HEK293 (cell line): ENCODE data around the gene DERL2.

Experiments
- BCL11B ChIP-seq: fragments of 450-650 bp; formaldehyde crosslinking; IDR thresholded peaks from 2 replicates; pipeline ENCODE4 v1.5.1; 2016; ENCODE audit warnings: low read depth, missing biosample characterization, missing genetic modification characterization
- KLF9 ChIP-seq: fragments of 450-650 bp; formaldehyde crosslinking; IDR thresholded peaks from 2 replicates; pipeline ENCODE4 v1.5.1; 2016; ENCODE audit warnings: missing biosample characterization, missing genetic modification characterization, low read depth
- REPIN1 ChIP-seq: fragments of 450-650 bp; formaldehyde crosslinking; IDR thresholded peaks from 2 replicates; pipeline ENCODE4 v1.5.1; 2017; ENCODE audit warnings: missing biosample characterization, missing genetic modification characterization, low read depth
- SCRT2 ChIP-seq: fragments of 450-650 bp; formaldehyde crosslinking; IDR thresholded peaks from 2 replicates; pipeline ENCODE4 v1.5.1; 2016; ENCODE audit warnings: missing biosample characterization, missing genetic modification characterization
- SP3 ChIP-seq: fragments of 450-650 bp; formaldehyde crosslinking; IDR thresholded peaks from 2 replicates; pipeline ENCODE4 v1.5.1; 2016; ENCODE audit warnings: missing biosample characterization, missing genetic modification characterization
- YY1 ChIP-seq: fragments of 450-650 bp; formaldehyde crosslinking; IDR thresholded peaks from 2 replicates; pipeline ENCODE4 v1.5.1; 2018; ENCODE audit warnings: missing biosample characterization, missing genetic modification characterization
- ZFP41 ChIP-seq: fragments of 450-650 bp; formaldehyde crosslinking; IDR thresholded peaks from 2 replicates; pipeline ENCODE4 v1.5.1; 2016; ENCODE audit warnings: missing biosample characterization, missing genetic modification characterization, borderline replicate concordance
- ZNF133 ChIP-seq: fragments of 450-650 bp; formaldehyde crosslinking; IDR thresholded peaks from 2 replicates; pipeline ENCODE4 v1.5.1; 2016; ENCODE audit warnings: missing biosample characterization, missing genetic modification characterization
- ZNF239 ChIP-seq: fragments of 450-650 bp; formaldehyde crosslinking; IDR thresholded peaks from 2 replicates; pipeline ENCODE4 v1.5.1; 2016; ENCODE audit warnings: missing biosample characterization, missing genetic modification characterization
- ZNF248 ChIP-seq: fragments of 450-650 bp; formaldehyde crosslinking; IDR thresholded peaks from 2 replicates; pipeline ENCODE4 v1.5.1; 2017; ENCODE audit warnings: missing biosample characterization, missing genetic modification characterization
- ZNF274 ChIP-seq, 2 experiments: fragments of 200-500 bp in 1 of 2; fragments of 450-650 bp in 1 of 2; sonication (Bioruptor generic) in 1 of 2; formaldehyde crosslinking in 1 of 2; IDR thresholded peaks; 2 replicates each; pipeline versions ENCODE4 v1.5.1 to v1.6.1; 2014 to 2016; ENCODE audit warnings: borderline replicate concordance in 1 of 2, inconsistent platforms in 1 of 2, low read length in 1 of 2, missing biosample characterization in 1 of 2, missing genetic modification characterization in 1 of 2
- ZNF302 ChIP-seq: fragments of 450-650 bp; formaldehyde crosslinking; IDR thresholded peaks from 2 replicates; pipeline ENCODE4 v1.5.1; 2016; ENCODE audit warnings: missing biosample characterization, missing genetic modification characterization, low read depth
- ZNF311 ChIP-seq: fragments of 450-650 bp; formaldehyde crosslinking; IDR thresholded peaks from 2 replicates; pipeline ENCODE4 v1.5.1; 2017; ENCODE audit warnings: missing biosample characterization, missing genetic modification characterization, borderline replicate concordance
- ZNF394 ChIP-seq: fragments of 450-650 bp; formaldehyde crosslinking; IDR thresholded peaks from 2 replicates; pipeline ENCODE4 v1.5.1; 2016; ENCODE audit warnings: missing biosample characterization, missing genetic modification characterization, mild to moderate bottlenecking, moderate library complexity, borderline replicate concordance
- ZNF473 ChIP-seq: fragments of 450-650 bp; formaldehyde crosslinking; IDR thresholded peaks from 2 replicates; pipeline ENCODE4 v1.5.1; 2017; ENCODE audit warnings: missing biosample characterization, missing genetic modification characterization
- ZNF664 ChIP-seq: fragments of 450-650 bp; formaldehyde crosslinking; IDR thresholded peaks from 2 replicates; pipeline ENCODE4 v1.5.1; 2016; ENCODE audit warnings: missing biosample characterization, missing genetic modification characterization
- ZNF791 ChIP-seq: fragments of 450-650 bp; formaldehyde crosslinking; IDR thresholded peaks from 2 replicates; pipeline ENCODE4 v1.5.1; 2016; ENCODE audit warnings: missing biosample characterization, missing genetic modification characterization
- ZSCAN23 ChIP-seq: fragments of 450-650 bp; formaldehyde crosslinking; IDR thresholded peaks from 2 replicates; pipeline ENCODE4 v1.5.1; 2016; ENCODE audit warnings: missing biosample characterization, missing genetic modification characterization
- ZXDB ChIP-seq: fragments of 450-650 bp; formaldehyde crosslinking; IDR thresholded peaks from 2 replicates; pipeline ENCODE4 v1.5.1; 2016; ENCODE audit warnings: missing biosample characterization, missing genetic modification characterization
- TF ChIP-seq, protein P1 (sequence below): fragments of 450-650 bp; formaldehyde crosslinking; IDR thresholded peaks from 2 replicates; pipeline ENCODE4; 2016; ENCODE audit warnings: missing biosample characterization, missing genetic modification characterization
- TF ChIP-seq, protein P2 (sequence below): fragments of 450-650 bp; formaldehyde crosslinking; IDR thresholded peaks from 2 replicates; pipeline ENCODE4 v1.5.1; 2016; ENCODE audit warnings: missing biosample characterization, missing genetic modification characterization
- TF ChIP-seq, protein P3 (sequence below): fragments of 450-650 bp; IDR thresholded peaks from 2 replicates; pipeline ENCODE4 v1.5.1; 2018; ENCODE audit warnings: missing biosample characterization, mild to moderate bottlenecking, missing genetic modification characterization
- TF ChIP-seq, protein P4 (sequence below): fragments of 450-650 bp; formaldehyde crosslinking; IDR thresholded peaks from 2 replicates; pipeline ENCODE4 v1.5.1; 2016; ENCODE audit warnings: missing biosample characterization, missing genetic modification characterization
- TF ChIP-seq, protein P5 (sequence below): fragments of 450-650 bp; formaldehyde crosslinking; IDR thresholded peaks from 2 replicates; pipeline ENCODE4 v1.5.1; 2016; ENCODE audit warnings: missing biosample characterization, missing genetic modification characterization
- TF ChIP-seq, protein P6 (sequence below): fragments of 450-650 bp; formaldehyde crosslinking; IDR thresholded peaks from 2 replicates; pipeline ENCODE4 v1.5.1; 2016; ENCODE audit warnings: missing biosample characterization, missing genetic modification characterization
- TF ChIP-seq, protein P7 (sequence below): fragments of 450-650 bp; formaldehyde crosslinking; IDR thresholded peaks from 2 replicates; pipeline ENCODE4 v1.5.1; 2016; ENCODE audit warnings: missing biosample characterization, missing genetic modification characterization

DERL2 gene

DNA sequence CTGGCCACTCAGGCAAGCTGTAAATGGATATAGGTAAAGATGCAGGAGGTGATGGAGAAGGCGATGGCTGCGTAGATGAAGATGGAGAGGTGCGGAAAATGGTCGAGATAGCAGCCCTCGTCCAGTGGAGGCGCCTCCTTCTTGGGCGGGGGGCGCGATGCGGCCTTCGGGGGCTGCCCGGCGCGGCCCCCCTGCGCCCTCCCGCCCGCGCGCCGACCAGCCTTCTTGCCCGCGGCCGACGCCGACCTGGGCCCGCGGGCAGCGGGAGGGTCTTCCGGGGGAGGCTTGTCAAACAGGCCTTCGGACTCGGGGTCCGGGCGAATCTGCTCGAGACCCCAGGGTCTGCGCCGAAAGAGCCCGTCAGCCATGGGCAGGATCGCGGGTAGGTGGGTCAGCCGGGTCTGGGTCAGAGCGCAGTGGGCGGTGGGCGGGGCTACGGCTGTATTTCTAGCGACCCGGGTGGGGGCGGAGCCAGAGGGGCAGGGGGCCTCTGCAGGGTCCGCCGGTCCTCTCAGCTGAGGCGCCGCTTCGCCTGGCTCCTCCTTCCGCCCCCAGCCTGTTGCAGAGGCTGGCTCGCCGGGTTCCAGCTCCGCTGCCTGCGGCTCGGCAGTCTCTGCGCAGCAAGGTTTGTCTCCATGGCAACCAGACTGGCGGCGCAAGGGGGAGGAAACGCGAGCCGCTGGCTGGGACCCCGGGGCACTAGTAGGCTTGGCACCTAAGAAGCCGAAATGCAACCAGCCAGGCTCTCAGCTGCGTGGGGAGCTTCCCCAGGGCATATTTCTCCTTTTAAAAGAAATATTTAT, 14.8 kb upstream of the DERL2 start (continued):
- TF ChIP-seq ZNF302 (tag by site-specific recombination) (no peak), ZNF239 (tag by site-specific recombination) (no peak), KLF9 (tag by site-specific recombination) (peak; percentile 77), YY1 (tag by site-specific recombination) (no peak), ZNF274 (IDR thresholded peaks at IDR 0.05; ENCODE audit: low read length) (no peak), ZNF274 (tag by site-specific recombination; IDR thresholded peaks at IDR 0.05; ENCODE audit: borderline replicate concordance) (no peak), ZFP41 (tag by site-specific recombination) (no peak), ZSCAN23 (tag by site-specific recombination) (no peak), SP3 (tag by site-specific recombination) (peak; percentile 96), ZNF133 (no peak), ZNF791 (tag by site-specific recombination) (no peak), ZNF473 (tag by site-specific recombination) (no peak), REPIN1 (no peak), ZNF394 (tag by site-specific recombination) (no peak), ZNF664 (tag by site-specific recombination) (no peak), SCRT2 (tag by site-specific recombination) (peak; percentile 100), ZNF248 (tag by site-specific recombination) (no peak), BCL11B (tag by site-specific recombination) (no peak), ZXDB (no peak), ZNF311 (no peak)
- TF ChIP-seq, protein P1, sequence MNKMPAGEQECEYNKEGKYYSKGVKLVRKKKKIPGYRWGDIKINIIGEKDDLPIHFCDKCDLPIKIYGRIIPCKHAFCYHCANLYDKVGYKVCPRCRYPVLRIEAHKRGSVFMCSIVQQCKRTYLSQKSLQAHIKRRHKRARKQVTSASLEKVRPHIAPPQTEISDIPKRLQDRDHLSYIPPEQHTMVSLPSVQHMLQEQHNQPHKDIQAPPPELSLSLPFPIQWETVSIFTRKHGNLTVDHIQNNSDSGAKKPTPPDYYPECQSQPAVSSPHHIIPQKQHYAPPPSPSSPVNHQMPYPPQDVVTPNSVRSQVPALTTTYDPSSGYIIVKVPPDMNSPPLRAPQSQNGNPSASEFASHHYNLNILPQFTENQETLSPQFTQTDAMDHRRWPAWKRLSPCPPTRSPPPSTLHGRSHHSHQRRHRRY (tag by site-specific recombination), result no peak
- TF ChIP-seq, protein P2, sequence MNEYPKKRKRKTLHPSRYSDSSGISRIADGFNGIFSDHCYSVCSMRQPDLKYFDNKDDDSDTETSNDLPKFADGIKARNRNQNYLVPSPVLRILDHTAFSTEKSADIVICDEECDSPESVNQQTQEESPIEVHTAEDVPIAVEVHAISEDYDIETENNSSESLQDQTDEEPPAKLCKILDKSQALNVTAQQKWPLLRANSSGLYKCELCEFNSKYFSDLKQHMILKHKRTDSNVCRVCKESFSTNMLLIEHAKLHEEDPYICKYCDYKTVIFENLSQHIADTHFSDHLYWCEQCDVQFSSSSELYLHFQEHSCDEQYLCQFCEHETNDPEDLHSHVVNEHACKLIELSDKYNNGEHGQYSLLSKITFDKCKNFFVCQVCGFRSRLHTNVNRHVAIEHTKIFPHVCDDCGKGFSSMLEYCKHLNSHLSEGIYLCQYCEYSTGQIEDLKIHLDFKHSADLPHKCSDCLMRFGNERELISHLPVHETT (tag by site-specific recombination), result no peak
- TF ChIP-seq, protein P3, sequence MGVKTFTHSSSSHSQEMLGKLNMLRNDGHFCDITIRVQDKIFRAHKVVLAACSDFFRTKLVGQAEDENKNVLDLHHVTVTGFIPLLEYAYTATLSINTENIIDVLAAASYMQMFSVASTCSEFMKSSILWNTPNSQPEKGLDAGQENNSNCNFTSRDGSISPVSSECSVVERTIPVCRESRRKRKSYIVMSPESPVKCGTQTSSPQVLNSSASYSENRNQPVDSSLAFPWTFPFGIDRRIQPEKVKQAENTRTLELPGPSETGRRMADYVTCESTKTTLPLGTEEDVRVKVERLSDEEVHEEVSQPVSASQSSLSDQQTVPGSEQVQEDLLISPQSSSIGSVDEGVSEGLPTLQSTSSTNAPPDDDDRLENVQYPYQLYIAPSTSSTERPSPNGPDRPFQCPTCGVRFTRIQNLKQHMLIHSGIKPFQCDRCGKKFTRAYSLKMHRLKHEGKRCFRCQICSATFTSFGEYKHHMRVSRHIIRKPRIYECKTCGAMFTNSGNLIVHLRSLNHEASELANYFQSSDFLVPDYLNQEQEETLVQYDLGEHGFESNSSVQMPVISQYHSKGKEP (tag by site-specific recombination), result no peak; the same call in 1 of the 2 replicates
- TF ChIP-seq, protein P4, sequence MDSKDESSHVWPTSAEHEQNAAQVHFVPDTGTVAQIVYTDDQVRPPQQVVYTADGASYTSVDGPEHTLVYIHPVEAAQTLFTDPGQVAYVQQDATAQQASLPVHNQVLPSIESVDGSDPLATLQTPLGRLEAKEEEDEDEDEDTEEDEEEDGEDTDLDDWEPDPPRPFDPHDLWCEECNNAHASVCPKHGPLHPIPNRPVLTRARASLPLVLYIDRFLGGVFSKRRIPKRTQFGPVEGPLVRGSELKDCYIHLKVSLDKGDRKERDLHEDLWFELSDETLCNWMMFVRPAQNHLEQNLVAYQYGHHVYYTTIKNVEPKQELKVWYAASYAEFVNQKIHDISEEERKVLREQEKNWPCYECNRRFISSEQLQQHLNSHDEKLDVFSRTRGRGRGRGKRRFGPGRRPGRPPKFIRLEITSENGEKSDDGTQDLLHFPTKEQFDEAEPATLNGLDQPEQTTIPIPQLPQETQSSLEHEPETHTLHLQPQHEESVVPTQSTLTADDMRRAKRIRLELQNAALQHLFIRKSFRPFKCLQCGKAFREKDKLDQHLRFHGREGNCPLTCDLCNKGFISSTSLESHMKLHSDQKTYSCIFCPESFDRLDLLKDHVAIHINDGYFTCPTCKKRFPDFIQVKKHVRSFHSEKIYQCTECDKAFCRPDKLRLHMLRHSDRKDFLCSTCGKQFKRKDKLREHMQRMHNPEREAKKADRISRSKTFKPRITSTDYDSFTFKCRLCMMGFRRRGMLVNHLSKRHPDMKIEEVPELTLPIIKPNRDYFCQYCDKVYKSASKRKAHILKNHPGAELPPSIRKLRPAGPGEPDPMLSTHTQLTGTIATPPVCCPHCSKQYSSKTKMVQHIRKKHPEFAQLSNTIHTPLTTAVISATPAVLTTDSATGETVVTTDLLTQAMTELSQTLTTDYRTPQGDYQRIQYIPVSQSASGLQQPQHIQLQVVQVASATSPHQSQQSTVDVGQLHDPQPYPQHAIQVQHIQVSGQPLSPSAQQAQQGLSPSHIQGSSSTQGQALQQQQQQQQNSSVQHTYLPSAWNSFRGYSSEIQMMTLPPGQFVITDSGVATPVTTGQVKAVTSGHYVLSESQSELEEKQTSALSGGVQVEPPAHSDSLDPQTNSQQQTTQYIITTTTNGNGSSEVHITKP (tag by site-specific recombination), result peak; percentile 46; the same call in 1 of the 2 replicates
- TF ChIP-seq, protein P5, sequence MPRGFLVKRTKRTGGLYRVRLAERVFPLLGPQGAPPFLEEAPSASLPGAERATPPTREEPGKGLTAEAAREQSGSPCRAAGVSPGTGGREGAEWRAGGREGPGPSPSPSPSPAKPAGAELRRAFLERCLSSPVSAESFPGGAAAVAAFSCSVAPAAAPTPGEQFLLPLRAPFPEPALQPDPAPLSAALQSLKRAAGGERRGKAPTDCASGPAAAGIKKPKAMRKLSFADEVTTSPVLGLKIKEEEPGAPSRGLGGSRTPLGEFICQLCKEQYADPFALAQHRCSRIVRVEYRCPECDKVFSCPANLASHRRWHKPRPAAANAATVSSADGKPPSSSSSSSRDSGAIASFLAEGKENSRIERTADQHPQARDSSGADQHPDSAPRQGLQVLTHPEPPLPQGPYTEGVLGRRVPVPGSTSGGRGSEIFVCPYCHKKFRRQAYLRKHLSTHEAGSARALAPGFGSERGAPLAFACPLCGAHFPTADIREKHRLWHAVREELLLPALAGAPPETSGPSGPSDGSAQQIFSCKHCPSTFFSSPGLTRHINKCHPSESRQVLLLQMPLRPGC (tag by site-specific recombination), result no peak
- TF ChIP-seq, protein P6, sequence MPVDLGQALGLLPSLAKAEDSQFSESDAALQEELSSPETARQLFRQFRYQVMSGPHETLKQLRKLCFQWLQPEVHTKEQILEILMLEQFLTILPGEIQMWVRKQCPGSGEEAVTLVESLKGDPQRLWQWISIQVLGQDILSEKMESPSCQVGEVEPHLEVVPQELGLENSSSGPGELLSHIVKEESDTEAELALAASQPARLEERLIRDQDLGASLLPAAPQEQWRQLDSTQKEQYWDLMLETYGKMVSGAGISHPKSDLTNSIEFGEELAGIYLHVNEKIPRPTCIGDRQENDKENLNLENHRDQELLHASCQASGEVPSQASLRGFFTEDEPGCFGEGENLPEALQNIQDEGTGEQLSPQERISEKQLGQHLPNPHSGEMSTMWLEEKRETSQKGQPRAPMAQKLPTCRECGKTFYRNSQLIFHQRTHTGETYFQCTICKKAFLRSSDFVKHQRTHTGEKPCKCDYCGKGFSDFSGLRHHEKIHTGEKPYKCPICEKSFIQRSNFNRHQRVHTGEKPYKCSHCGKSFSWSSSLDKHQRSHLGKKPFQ, result no peak
- TF ChIP-seq, protein P7, sequence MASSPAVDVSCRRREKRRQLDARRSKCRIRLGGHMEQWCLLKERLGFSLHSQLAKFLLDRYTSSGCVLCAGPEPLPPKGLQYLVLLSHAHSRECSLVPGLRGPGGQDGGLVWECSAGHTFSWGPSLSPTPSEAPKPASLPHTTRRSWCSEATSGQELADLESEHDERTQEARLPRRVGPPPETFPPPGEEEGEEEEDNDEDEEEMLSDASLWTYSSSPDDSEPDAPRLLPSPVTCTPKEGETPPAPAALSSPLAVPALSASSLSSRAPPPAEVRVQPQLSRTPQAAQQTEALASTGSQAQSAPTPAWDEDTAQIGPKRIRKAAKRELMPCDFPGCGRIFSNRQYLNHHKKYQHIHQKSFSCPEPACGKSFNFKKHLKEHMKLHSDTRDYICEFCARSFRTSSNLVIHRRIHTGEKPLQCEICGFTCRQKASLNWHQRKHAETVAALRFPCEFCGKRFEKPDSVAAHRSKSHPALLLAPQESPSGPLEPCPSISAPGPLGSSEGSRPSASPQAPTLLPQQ (tag by site-specific recombination), result no peak
